H1 (cell line): ENCODE data around the gene CDK4.

ENCODE experiments used
- TAF1 ChIP-seq: IDR thresholded peaks from 2 replicates; pipeline ENCODE4 v1.6.1; 2011; ENCODE audit warnings: mild to moderate bottlenecking, low read depth, low read length
- TF ChIP-seq, protein P1 (sequence below): IDR thresholded peaks from 2 replicates; pipeline ENCODE4 v1.6.1; 2012; ENCODE audit warnings: low read length, inconsistent platforms
- TF ChIP-seq, protein P2 (sequence below), 3 experiments: IDR thresholded peaks; 1 replicate in 2 of 3; 2 replicates in 1 of 3; pipeline versions ENCODE4 v1.5.1 to v1.6.1; 2011; ENCODE audit warnings: low read length in 3 of 3, mild to moderate bottlenecking in 3 of 3, inconsistent platforms in 2 of 3, low read depth in 1 of 3, moderate library complexity in 1 of 3; ENCODE audit not compliant: insufficient read depth in 1 of 3; ENCODE audit errors: control extremely low read depth in 1 of 3

DNA sequence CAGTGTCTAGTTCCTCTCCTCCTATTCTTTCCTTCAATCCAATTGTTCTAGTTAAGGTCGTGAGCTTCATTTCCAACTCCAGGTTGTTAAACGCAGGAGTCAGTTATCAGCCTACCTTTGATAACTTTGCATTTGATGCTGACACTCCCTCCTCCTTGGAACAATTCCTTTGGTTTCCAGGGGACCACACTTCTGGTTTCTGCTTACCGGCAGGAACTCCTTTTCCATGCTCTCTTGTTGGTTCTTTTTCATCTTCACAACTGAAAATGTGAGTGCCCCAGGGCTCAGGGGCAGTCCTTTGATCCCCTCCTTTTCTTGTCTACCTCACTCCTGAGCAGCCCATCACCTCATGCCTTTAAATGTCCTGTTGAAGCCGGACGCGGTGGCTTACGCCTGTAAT lies 25.3 kb upstream of the CDK4 start:
- TF ChIP-seq TAF1: no peak
- TF ChIP-seq, protein P1, sequence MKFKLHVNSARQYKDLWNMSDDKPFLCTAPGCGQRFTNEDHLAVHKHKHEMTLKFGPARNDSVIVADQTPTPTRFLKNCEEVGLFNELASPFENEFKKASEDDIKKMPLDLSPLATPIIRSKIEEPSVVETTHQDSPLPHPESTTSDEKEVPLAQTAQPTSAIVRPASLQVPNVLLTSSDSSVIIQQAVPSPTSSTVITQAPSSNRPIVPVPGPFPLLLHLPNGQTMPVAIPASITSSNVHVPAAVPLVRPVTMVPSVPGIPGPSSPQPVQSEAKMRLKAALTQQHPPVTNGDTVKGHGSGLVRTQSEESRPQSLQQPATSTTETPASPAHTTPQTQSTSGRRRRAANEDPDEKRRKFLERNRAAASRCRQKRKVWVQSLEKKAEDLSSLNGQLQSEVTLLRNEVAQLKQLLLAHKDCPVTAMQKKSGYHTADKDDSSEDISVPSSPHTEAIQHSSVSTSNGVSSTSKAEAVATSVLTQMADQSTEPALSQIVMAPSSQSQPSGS: no peak
- TF ChIP-seq, protein P2, sequence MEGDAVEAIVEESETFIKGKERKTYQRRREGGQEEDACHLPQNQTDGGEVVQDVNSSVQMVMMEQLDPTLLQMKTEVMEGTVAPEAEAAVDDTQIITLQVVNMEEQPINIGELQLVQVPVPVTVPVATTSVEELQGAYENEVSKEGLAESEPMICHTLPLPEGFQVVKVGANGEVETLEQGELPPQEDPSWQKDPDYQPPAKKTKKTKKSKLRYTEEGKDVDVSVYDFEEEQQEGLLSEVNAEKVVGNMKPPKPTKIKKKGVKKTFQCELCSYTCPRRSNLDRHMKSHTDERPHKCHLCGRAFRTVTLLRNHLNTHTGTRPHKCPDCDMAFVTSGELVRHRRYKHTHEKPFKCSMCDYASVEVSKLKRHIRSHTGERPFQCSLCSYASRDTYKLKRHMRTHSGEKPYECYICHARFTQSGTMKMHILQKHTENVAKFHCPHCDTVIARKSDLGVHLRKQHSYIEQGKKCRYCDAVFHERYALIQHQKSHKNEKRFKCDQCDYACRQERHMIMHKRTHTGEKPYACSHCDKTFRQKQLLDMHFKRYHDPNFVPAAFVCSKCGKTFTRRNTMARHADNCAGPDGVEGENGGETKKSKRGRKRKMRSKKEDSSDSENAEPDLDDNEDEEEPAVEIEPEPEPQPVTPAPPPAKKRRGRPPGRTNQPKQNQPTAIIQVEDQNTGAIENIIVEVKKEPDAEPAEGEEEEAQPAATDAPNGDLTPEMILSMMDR (IDR thresholded peaks at IDR 0.05; ENCODE audit: control extremely low read depth in 1 of 3, insufficient read depth in 1 of 3, low read depth in 1 of 3, low read length in 3 of 3): no peak
